HepG2 (cell line): ENCODE data around the gene PUM1. TPM values are rescaled to one million over a fixed set of nuclear protein-coding genes. Genes with fewer than 3 reads are reported as not detected.

ENCODE experiments used
- ATF3 ChIP-seq: sonication (generic); formaldehyde crosslinking; IDR thresholded peaks from 2 replicates; pipeline ENCODE4 v1.4.0; 2020; ENCODE audit warnings: missing genetic modification reagents
- BHLHE40 ChIP-seq: IDR thresholded peaks from 2 replicates; pipeline ENCODE4 v1.6.1; 2011; ENCODE audit warnings: low read length, improper control_type of control experiment
- KMT2B ChIP-seq: IDR thresholded peaks from 2 replicates; pipeline ENCODE4 v1.6.1; 2016; ENCODE audit warnings: missing genetic modification reagents, missing compliant biosample characterization
- MAX ChIP-seq: IDR thresholded peaks from 2 replicates; pipeline ENCODE4 v1.6.1; 2012; ENCODE audit warnings: inconsistent platforms
- NFKBIZ ChIP-seq: IDR thresholded peaks from 2 replicates; pipeline ENCODE4 v1.6.1; 2018; ENCODE audit warnings: missing genetic modification reagents, missing compliant biosample characterization
- SOX13 ChIP-seq, 3 experiments: fragments of 450-650 bp in 1 of 3; sonication (generic) in 1 of 3; formaldehyde crosslinking in 1 of 3; IDR thresholded peaks in 2 of 3; conservative IDR thresholded peaks in 1 of 3; 2 replicates each; pipeline versions ENCODE4 v1.5.0 to v1.6.1; 2016 to 2020; ENCODE audit warnings: antibody characterized with exemption in 1 of 3, mild to moderate bottlenecking in 1 of 3, missing compliant biosample characterization in 1 of 3, missing genetic modification reagents in 1 of 3, moderate library complexity in 1 of 3
- TAF15 ChIP-seq: fragments of 200-400 bp; formaldehyde crosslinking; IDR thresholded peaks from one replicate; pipeline ENCODE4 v1.6.1; 2018; ENCODE audit warnings: mild to moderate bottlenecking, low read depth, low read length; ENCODE audit not compliant: poor library complexity, severe bottlenecking
- TRAFD1 ChIP-seq: sonication (generic); formaldehyde crosslinking; IDR thresholded peaks from 2 replicates; pipeline ENCODE4 v1.5.1; 2020; ENCODE audit warnings: missing genetic modification reagents, mild to moderate bottlenecking, borderline replicate concordance
- ZBTB8A ChIP-seq: sonication (generic); formaldehyde crosslinking; IDR thresholded peaks from 2 replicates; pipeline ENCODE4 v1.4.0; 2020; ENCODE audit warnings: mild to moderate bottlenecking, low read depth, missing genetic modification reagents, borderline replicate concordance
- ZNF160 ChIP-seq: sonication (generic); formaldehyde crosslinking; IDR thresholded peaks from 2 replicates; pipeline ENCODE4 v1.8.0; 2022; ENCODE audit warnings: mild to moderate bottlenecking, inconsistent platforms, missing genetic modification reagents
- ZNF17 ChIP-seq: sonication (generic); formaldehyde crosslinking; IDR thresholded peaks from 2 replicates; pipeline ENCODE4 v1.5.0; 2020; ENCODE audit warnings: mild to moderate bottlenecking, missing genetic modification reagents
- ZNF609 ChIP-seq: sonication (generic); formaldehyde crosslinking; IDR thresholded peaks from 2 replicates; pipeline ENCODE4 v1.4.0; 2020; ENCODE audit warnings: mild to moderate bottlenecking, missing genetic modification reagents, borderline replicate concordance
- ZNF629 ChIP-seq: sonication (generic); formaldehyde crosslinking; conservative IDR thresholded peaks from 2 replicates; pipeline ENCODE4 v1.5.0; 2020; ENCODE audit warnings: missing genetic modification reagents
- ZNF720 ChIP-seq: sonication (generic); formaldehyde crosslinking; IDR thresholded peaks from 2 replicates; pipeline ENCODE4 v1.4.0; 2020; ENCODE audit warnings: missing genetic modification reagents
- ZNF724P ChIP-seq: sonication (generic); formaldehyde crosslinking; IDR thresholded peaks from 2 replicates; pipeline ENCODE4 v1.8.0; 2022; ENCODE audit warnings: missing genetic modification reagents, borderline replicate concordance
- ZNF83 ChIP-seq: sonication (generic); formaldehyde crosslinking; IDR thresholded peaks from 2 replicates; pipeline ENCODE4 v1.4.0; 2020; ENCODE audit warnings: missing genetic modification reagents, mild to moderate bottlenecking, borderline replicate concordance
- polyA plus RNA-seq, 8 experiments: library from polyadenylated mRNA; depleted of rRNA in 3 of 8; stranded (reverse) in 7 of 8; unstranded in 1 of 8; fragments of >200 nt; fragmentation: Illumina TruSeq in 4 of 8; extraction: Trizol in 4 of 8; gene quantifications; 2 replicates each; pipeline versions ENCODE4 v1.2.1 to v1.2.3, GENCODE V29; 2011 to 2016; ENCODE audit warnings: low read depth in 4 of 8, missing spikeins in 1 of 8, mixed read lengths in 1 of 8; ENCODE audit not compliant: insufficient read depth in 1 of 8
- total RNA-seq, 5 experiments: library from RNA; depleted of rRNA; stranded (reverse); fragments of >200 nt; fragmentation: Illumina TruSeq; extraction: Trizol; gene quantifications; 2 replicates each; pipeline ENCODE4 v1.2.3, GENCODE V29; 2016; ENCODE audit warnings: low read depth in 1 of 5
- TF ChIP-seq, protein P1 (sequence below): sonication (generic); formaldehyde crosslinking; IDR thresholded peaks from 2 replicates; pipeline ENCODE4 v1.4.0; 2020; ENCODE audit warnings: missing genetic modification reagents, borderline replicate concordance

Gene PUM1
- total and polyA plus RNA-seq, 2 of the 13 experiments (the other 11 are each of a cell fraction or from before 2014, with no cell fraction given), result 64.7 to 91.0 TPM

GRCh38 chr1:31065310-31066217 is at the start of gene PUM1 (continued):
- TF ChIP-seq TRAFD1 (CRISPR knock-in tag), result no peak
- TF ChIP-seq KMT2B (CRISPR knock-in tag), result no peak
- no peak for TF ChIP-seq ZNF720 (CRISPR knock-in tag)
- peak; percentile 82 for TF ChIP-seq BHLHE40
- peak; percentile 88 for TF ChIP-seq MAX
- no peak for TF ChIP-seq ZNF83 (CRISPR knock-in tag)
- TF ChIP-seq ZBTB8A (CRISPR knock-in tag), result no peak
- TF ChIP-seq ZNF160 (CRISPR knock-in tag), result no peak; the same call in 1 of the 2 replicates
- TF ChIP-seq, protein P1, sequence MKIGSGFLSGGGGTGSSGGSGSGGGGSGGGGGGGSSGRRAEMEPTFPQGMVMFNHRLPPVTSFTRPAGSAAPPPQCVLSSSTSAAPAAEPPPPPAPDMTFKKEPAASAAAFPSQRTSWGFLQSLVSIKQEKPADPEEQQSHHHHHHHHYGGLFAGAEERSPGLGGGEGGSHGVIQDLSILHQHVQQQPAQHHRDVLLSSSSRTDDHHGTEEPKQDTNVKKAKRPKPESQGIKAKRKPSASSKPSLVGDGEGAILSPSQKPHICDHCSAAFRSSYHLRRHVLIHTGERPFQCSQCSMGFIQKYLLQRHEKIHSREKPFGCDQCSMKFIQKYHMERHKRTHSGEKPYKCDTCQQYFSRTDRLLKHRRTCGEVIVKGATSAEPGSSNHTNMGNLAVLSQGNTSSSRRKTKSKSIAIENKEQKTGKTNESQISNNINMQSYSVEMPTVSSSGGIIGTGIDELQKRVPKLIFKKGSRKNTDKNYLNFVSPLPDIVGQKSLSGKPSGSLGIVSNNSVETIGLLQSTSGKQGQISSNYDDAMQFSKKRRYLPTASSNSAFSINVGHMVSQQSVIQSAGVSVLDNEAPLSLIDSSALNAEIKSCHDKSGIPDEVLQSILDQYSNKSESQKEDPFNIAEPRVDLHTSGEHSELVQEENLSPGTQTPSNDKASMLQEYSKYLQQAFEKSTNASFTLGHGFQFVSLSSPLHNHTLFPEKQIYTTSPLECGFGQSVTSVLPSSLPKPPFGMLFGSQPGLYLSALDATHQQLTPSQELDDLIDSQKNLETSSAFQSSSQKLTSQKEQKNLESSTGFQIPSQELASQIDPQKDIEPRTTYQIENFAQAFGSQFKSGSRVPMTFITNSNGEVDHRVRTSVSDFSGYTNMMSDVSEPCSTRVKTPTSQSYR (CRISPR knock-in tag), result no peak
- TF ChIP-seq TAF15, result peak; percentile 69
- peak; percentile 1; the same call in 1 of the 2 replicates for TF ChIP-seq ZNF609 (CRISPR knock-in tag)
- TF ChIP-seq ZNF629, result 0 out of 2 replicates have a peak, but pooled peaks have one; percentile 14
- peak; percentile 62; the same call in 1 of the 2 replicates for TF ChIP-seq ZNF724P (CRISPR knock-in tag)
- no peak for TF ChIP-seq NFKBIZ (CRISPR knock-in tag)
- TF ChIP-seq ATF3 (CRISPR knock-in tag), result no peak; the same call in 1 of the 2 replicates
- TF ChIP-seq SOX13 (IDR thresholded peaks at IDR 0.05), result no peak
- peak in 1 of 2 experiments; percentile 27; a peak in 1 of 4 replicates for TF ChIP-seq SOX13 (CRISPR knock-in tag; conservative IDR thresholded peaks at IDR 0.05 in 1 of 2, IDR thresholded peaks at IDR 0.05 in 1 of 2)
- TF ChIP-seq ZNF17, result no peak
